ENCODE measurements around the gene PLCH2. TPM values are rescaled to one million over a fixed set of nuclear protein-coding genes. Genes with fewer than 3 reads are reported as not detected.

The PLCH2 gene
- total and polyA plus RNA-seq, 3 experiments from 2014 or later, result 2.5 to 2.8 (median 2.5) TPM

- H3K27me3 Mint-ChIP-seq, result peaks cover 0 to 4% of the 10 kb centered on the region in 2 donors
- H3K27ac Mint-ChIP-seq, result peak overlapping the region; percentile 87 to 98 (median 94)
- H3K9me3 Mint-ChIP-seq, result no peaks in the 10 kb centered on the region
- peaks cover 0 to 42% (median 2%) of the 10 kb centered on the region in 3 donors for H3K36me3 Mint-ChIP-seq
- H3K4me1 ChIP-seq (ENCODE audit: insufficient read depth, low read length), result peaks cover 40% of the 10 kb centered on the region
- H3K36me3 ChIP-seq (ENCODE audit: insufficient read depth, low read length), result peaks cover 31% of the 10 kb centered on the region
- POLR2A ChIA-PET, result interaction anchor here (0.6 to 4.8 kb wide), 9 partner anchors 17 to 132 kb away, joined by 3 to 87 read pairs (median 7); partner anchors contain the start of genes MORN1, PEX10, RER1 and TNFRSF14
- H3K27ac ChIP-seq (ENCODE audit: low read depth, low read length), result peak overlapping the region; percentile 62
- DNase-seq, result peak in 1 of 5 donors; percentile 71
- H3K4me3 ChIP-seq (ENCODE audit: low read length), result peak overlapping the region; percentile 93
- H3K4me1 Mint-ChIP-seq, result peaks cover 37 to 56% (median 39%) of the 10 kb centered on the region in 3 donors
- CTCF ChIA-PET, result interaction anchor here (0.8 to 7.1 kb wide), 14 partner anchors 16 to 133 kb away, joined by 3 to 134 read pairs (median 6); partner anchors contain the start of genes MORN1 and TNFRSF14
- no peaks in the 10 kb centered on the region for H3K9me3 ChIP-seq (ENCODE audit: low read length)
- H3K4me3 Mint-ChIP-seq, result peak overlapping the region; percentile 88 to 99 (median 90)
- no peaks in the 10 kb centered on the region for H3K27me3 ChIP-seq (ENCODE audit: insufficient read depth, low read length, poor library complexity, severe bottlenecking)
Observed at GRCh38 chr1:2523191-2523890, 47.3 kb downstream of the PLCH2 start.

GRCh38 chr1:2523891-2524609, 48.0 kb downstream of the PLCH2 start:
- H3K4me1 ChIP-seq (ENCODE audit: insufficient read depth, low read length), result peaks cover 47% of the 10 kb centered on the region
- CTCF ChIA-PET, result interaction anchor here (0.8 to 7.1 kb wide), 17 partner anchors 9 to 133 kb away, joined by 3 to 134 read pairs (median 5); partner anchors contain the start of genes MORN1, PRXL2B and TNFRSF14
- peak overlapping the region; percentile 93 for H3K4me3 ChIP-seq (ENCODE audit: low read length)

GRCh38 chr1:2525572-2525919, 49.5 kb downstream of the PLCH2 start:
- Histone ChIP-seq H3K9me3 (ENCODE audit: low read length) (no peaks in the 10 kb centered on the region), H3K4me1 (ENCODE audit: insufficient read depth, low read length) (peaks cover 51% of the 10 kb centered on the region)

More at GRCh38 chr1:2523891-2524609, 48.0 kb downstream of the PLCH2 start:
- H3K4me1 Mint-ChIP-seq, result peaks cover 39 to 63% (median 44%) of the 10 kb centered on the region in 3 donors
- Histone ChIP-seq H3K36me3 (ENCODE audit: insufficient read depth, low read length) (peaks cover 24% of the 10 kb centered on the region), H3K27me3 (ENCODE audit: insufficient read depth, low read length, poor library complexity, severe bottlenecking) (no peaks in the 10 kb centered on the region), H3K9me3 (ENCODE audit: low read length) (no peaks in the 10 kb centered on the region), H3K27ac (ENCODE audit: low read depth, low read length) (peak overlapping the region; percentile 62)
- H3K36me3 Mint-ChIP-seq, result peaks cover 0 to 35% (median 2%) of the 10 kb centered on the region in 3 donors
- peak overlapping the region; percentile 88 to 99 (median 90) for H3K4me3 Mint-ChIP-seq
- no peaks in the 10 kb centered on the region for H3K9me3 Mint-ChIP-seq
- H3K27me3 Mint-ChIP-seq, result peaks cover 5 to 7% of the 10 kb centered on the region in 2 donors
- peak; percentile 39 to 80 (median 67) for DNase-seq
- H3K27ac Mint-ChIP-seq, result peak overlapping the region; percentile 86 to 98 (median 94)
- POLR2A ChIA-PET, result interaction anchor here (0.6 to 4.8 kb wide), 12 partner anchors 16 to 132 kb away, joined by 3 to 87 read pairs (median 6); partner anchors contain the start of genes MORN1, PEX10, PRXL2B and RER1

GRCh38 chr1:2525920-2526823, 50.1 kb downstream of the PLCH2 start, which contains the start of gene PANK4:
Gene PANK4 (minus strand): TSS chr1:2526596. CDS start chr1:2526587, 9 bp downstream.
- ChIA-PET POLR2A (interaction anchor here (0.6 to 4.8 kb wide), 15 partner anchors 14 to 335 kb away, joined by 3 to 87 read pairs (median 5); partner anchors contain the start of genes MORN1, PEX10, PRXL2B and RER1), CTCF (interaction anchor here (0.8 to 7.1 kb wide), 6 partner anchors 9 to 110 kb away, joined by 3 to 134 read pairs (median 5); partner anchors contain the start of genes PRXL2B and TNFRSF14)
- H3K27ac ChIP-seq (ENCODE audit: low read depth, low read length), result peak within 1 kb of the TSS; percentile 62
- peak within 1 kb of the TSS; percentile 88 to 99 (median 90) for H3K4me3 Mint-ChIP-seq
- H3K4me1 ChIP-seq (ENCODE audit: insufficient read depth, low read length), result peaks cover 57% of the 10 kb centered on the region
- H3K9me3 Mint-ChIP-seq, result no peaks in the 10 kb centered on the region
- H3K36me3 Mint-ChIP-seq, result peaks cover 0 to 23% (median 0%) of the 10 kb centered on the region in 3 donors
- H3K27me3 Mint-ChIP-seq, result peaks cover 9 to 11% of the 10 kb centered on the region in 2 donors
- peak; percentile 79 to 90 (median 85) for DNase-seq
- peaks cover 5% of the 10 kb centered on the region for H3K36me3 ChIP-seq (ENCODE audit: insufficient read depth, low read length)
- H3K9me3 ChIP-seq (ENCODE audit: low read length), result no peaks in the 10 kb centered on the region
- peak within 1 kb of the TSS; percentile 86 to 98 (median 97) for H3K27ac Mint-ChIP-seq
- peaks cover 7% of the 10 kb centered on the region for H3K27me3 ChIP-seq (ENCODE audit: insufficient read depth, low read length, poor library complexity, severe bottlenecking)
- H3K4me3 ChIP-seq (ENCODE audit: low read length), result peak within 1 kb of the TSS; percentile 93
- H3K4me1 Mint-ChIP-seq, result peaks cover 40 to 69% (median 44%) of the 10 kb centered on the region in 3 donors

More at GRCh38 chr1:2525572-2525919, 49.5 kb downstream of the PLCH2 start:
- no peak for DNase-seq
- peaks cover 11% of the 10 kb centered on the region for H3K36me3 ChIP-seq (ENCODE audit: insufficient read depth, low read length)
- H3K36me3 Mint-ChIP-seq, result peaks cover 0 to 30% (median 2%) of the 10 kb centered on the region in 3 donors
- H3K4me3 Mint-ChIP-seq, result peak overlapping the region; percentile 88 to 99 (median 90)
- H3K27me3 Mint-ChIP-seq, result peaks cover 6 to 8% of the 10 kb centered on the region in 2 donors
- peaks cover 40 to 68% (median 44%) of the 10 kb centered on the region in 3 donors for H3K4me1 Mint-ChIP-seq
- H3K27ac ChIP-seq (ENCODE audit: low read depth, low read length), result peak overlapping the region; percentile 62
- POLR2A ChIA-PET, result interaction anchor here (1.0 to 4.8 kb wide), 11 partner anchors 18 to 270 kb away, joined by 3 to 87 read pairs (median 7); partner anchors contain the start of genes MORN1, PEX10, PRXL2B and RER1
- H3K9me3 Mint-ChIP-seq, result no peaks in the 10 kb centered on the region
- peak overlapping the region; percentile 93 for H3K4me3 ChIP-seq (ENCODE audit: low read length)
- peak overlapping the region; percentile 78 to 98 (median 94) for H3K27ac Mint-ChIP-seq
- CTCF ChIA-PET, result interaction anchor here (1.7 to 7.1 kb wide), 4 partner anchors 9 to 110 kb away, joined by 5 to 134 read pairs (median 5); partner anchors contain the start of gene TNFRSF14
- peaks cover under 1% of the 10 kb centered on the region for H3K27me3 ChIP-seq (ENCODE audit: insufficient read depth, low read length, poor library complexity, severe bottlenecking)

GRCh38 chr1:2526824-2527555, 50.9 kb downstream of the PLCH2 start:
- DNase-seq, result peak in 2 of 5 donors; percentile 13 to 64
- POLR2A ChIA-PET, result interaction anchor here (1.2 to 4.8 kb wide), 9 partner anchors 13 to 271 kb away, joined by 3 to 87 read pairs (median 6); partner anchors contain the start of genes MORN1, PEX10, PRXL2B and RER1
- peak overlapping the region; percentile 32 to 99 (median 90) for H3K4me3 Mint-ChIP-seq
- Histone ChIP-seq H3K9me3 (ENCODE audit: low read length) (no peaks in the 10 kb centered on the region), H3K27me3 (ENCODE audit: insufficient read depth, low read length, poor library complexity, severe bottlenecking) (peaks cover 15% of the 10 kb centered on the region), H3K36me3 (ENCODE audit: insufficient read depth, low read length) (no peaks in the 10 kb centered on the region), H3K27ac (ENCODE audit: low read depth, low read length) (no peak overlapping the region), H3K4me3 (ENCODE audit: low read length) (peak overlapping the region; percentile 37), H3K4me1 (ENCODE audit: insufficient read depth, low read length) (peaks cover 58% of the 10 kb centered on the region)
- peaks cover 0 to 15% (median 0%) of the 10 kb centered on the region in 3 donors for H3K36me3 Mint-ChIP-seq
- CTCF ChIA-PET, result interaction anchor here (0.8 to 7.1 kb wide), 3 partner anchors 17 to 109 kb away, joined by 3 to 134 read pairs (median 4); partner anchors contain the start of gene PRXL2B
- H3K9me3 Mint-ChIP-seq, result no peaks in the 10 kb centered on the region
- peak overlapping the region in 5 of 8 donors; percentile 51 to 89 (median 74) for H3K27ac Mint-ChIP-seq
- H3K4me1 Mint-ChIP-seq, result peaks cover 40 to 63% (median 44%) of the 10 kb centered on the region in 3 donors
- peaks cover 11 to 16% of the 10 kb centered on the region in 2 donors for H3K27me3 Mint-ChIP-seq

- Histone ChIP-seq H3K27ac (ENCODE audit: low read depth, low read length) (no peak overlapping the region), H3K36me3 (ENCODE audit: insufficient read depth, low read length) (no peaks in the 10 kb centered on the region), H3K4me1 (ENCODE audit: insufficient read depth, low read length) (peaks cover 57% of the 10 kb centered on the region), H3K27me3 (ENCODE audit: insufficient read depth, low read length, poor library complexity, severe bottlenecking) (peaks cover 18% of the 10 kb centered on the region), H3K9me3 (ENCODE audit: low read length) (no peaks in the 10 kb centered on the region), H3K4me3 (ENCODE audit: low read length) (no peak overlapping the region)
- Mint-ChIP-seq H3K27ac (no peak overlapping the region), H3K36me3 (peaks cover 0 to 12% (median 0%) of the 10 kb centered on the region in 3 donors), H3K4me3 (peak overlapping the region in 6 of 7 donors; percentile 32 to 99 (median 90)), H3K9me3 (no peaks in the 10 kb centered on the region), H3K4me1 (peaks cover 37 to 58% (median 40%) of the 10 kb centered on the region in 3 donors), H3K27me3 (peaks cover 11 to 18% of the 10 kb centered on the region in 2 donors)
- no peak for DNase-seq
- ChIA-PET POLR2A (interaction anchor here (1.7 to 4.8 kb wide), 3 partner anchors 12 to 20 kb away, joined by 4 to 87 read pairs (median 6); no protein-coding TSS in a partner anchor), CTCF (interaction anchor here (7.1 kb wide), 1 partner anchor 16 kb away, joined by 134 read pairs; no protein-coding TSS in a partner anchor)
Observed at GRCh38 chr1:2527556-2527860, 51.4 kb downstream of the PLCH2 start.
